Esophagus squamous epithelium (tissue), 5 donors: ENCODE measurements around the gene SGIP1. TPM values are rescaled to one million over a fixed set of nuclear protein-coding genes. Genes with fewer than 3 reads are reported as not detected.
A peak's percentile ranks its signal among the peaks of the same experiment; 100 is the strongest.
"Not testable (repeated sequence)": the region's sequence is repeated elsewhere in the genome, so short reads cannot be mapped to it uniquely, and the experiment has no call there.

Experiments
- DNase-seq: peaks from one replicate; lab custom pipeline; 2025; lab: John Stamatoyannopoulos, UW
- H3K27ac ChIP-seq, 4 donors: fragments of 200-600 bp; sonication (generic); one replicate each; pipeline ENCODE4 v1.5.1; 2016 to 2019; ENCODE audit warnings: mild to moderate bottlenecking in 1 of 4
- H3K27me3 ChIP-seq, 4 donors: fragments of 200-600 bp; sonication (generic); 1 replicate in 3 of 4; 2 replicates in 1 of 4; pipeline versions ENCODE4 v1.5.1 to v1.6.0; 2017 to 2021; ENCODE audit warnings: antibody characterized with exemption in 1 of 4
- H3K36me3 ChIP-seq, 3 donors: fragments of 200-600 bp; sonication (generic); one replicate each; pipeline ENCODE4 v1.5.1; 2016 to 2019
- H3K4me1 ChIP-seq, 3 donors: fragments of 200-600 bp; sonication (generic); one replicate each; pipeline ENCODE4 v1.5.1; 2017 to 2019
- H3K4me3 ChIP-seq, 4 donors: fragments of 200-600 bp; sonication (generic); 1 replicate in 3 of 4; 2 replicates in 1 of 4; pipeline ENCODE4 v1.5.1; 2016 to 2019; ENCODE audit warnings: mild to moderate bottlenecking in 2 of 4, moderate library complexity in 1 of 4
- H3K9me3 ChIP-seq, 3 donors: fragments of 200-600 bp; sonication (generic); one replicate each; pipeline ENCODE4 v1.5.1; 2016 to 2019
- POLR2A ChIP-seq, 4 donors: fragments of 450-650 bp; IDR thresholded peaks; one replicate each; pipeline ENCODE4 v1.6.1; 2017; ENCODE audit warnings: antibody characterized with exemption in 4 of 4, mild to moderate bottlenecking in 4 of 4, moderate library complexity in 3 of 4
- WGBS, 2 donors: methylation state at CpG; one replicate each; pipeline ENCODE4 v1.1.5; 2018; 5-methylcytosine and 5-hydroxymethylcytosine counted together
- intact Hi-C: fragments of 100-400 bp; cut with DNase I; formaldehyde crosslinking; loops from one replicate; pipeline ENCODE4 v1.15.0; 2022
- total RNA-seq, 4 donors: library from RNA; depleted of rRNA; stranded (reverse); fragments of >200 nt; gene quantifications; one replicate each; pipeline ENCODE4 v1.1.0, GENCODE V29; 2016
- TF ChIP-seq, protein P1 (sequence below), 6 experiments: fragments of 450-650 bp in 4 of 6; fragments of 200-600 bp in 2 of 6; sonication (generic) in 2 of 6; IDR thresholded peaks; one replicate each; pipeline ENCODE4 v1.5.1; 2016 to 2019; ENCODE audit warnings: antibody characterized with exemption in 6 of 6, mild to moderate bottlenecking in 4 of 6, moderate library complexity in 4 of 6
- donor health status: DM: yes; HTN: yes; CAD: no.

Gene SGIP1
- total RNA-seq, 4 donors from 2014 or later = 0.35 to 5.2 (median 2.3) TPM; not detected in 1

DNA sequence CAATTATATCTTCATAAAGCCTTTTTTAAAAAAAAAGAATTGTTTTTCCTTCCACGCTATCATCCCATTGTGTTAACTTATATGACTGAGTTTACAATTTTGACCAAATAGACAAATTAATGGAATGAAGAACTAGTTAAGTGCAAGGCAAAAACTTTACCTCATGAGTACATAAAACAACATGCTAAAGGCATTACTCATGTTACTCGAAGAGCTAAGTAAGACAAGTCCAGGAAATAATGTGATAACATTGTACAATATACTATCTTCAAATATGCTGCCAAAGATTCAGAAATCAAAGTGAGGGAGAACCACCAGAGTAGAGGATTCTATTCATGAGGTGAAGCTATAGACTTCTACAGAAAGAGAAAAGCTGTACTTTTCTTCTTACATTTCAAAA is 194.1 kb downstream of the SGIP1 start:
- no peak overlapping the region for H3K4me3 ChIP-seq
- no peak for TF ChIP-seq POLR2A (IDR thresholded peaks at IDR 0.05)
- TF ChIP-seq, protein P1, sequence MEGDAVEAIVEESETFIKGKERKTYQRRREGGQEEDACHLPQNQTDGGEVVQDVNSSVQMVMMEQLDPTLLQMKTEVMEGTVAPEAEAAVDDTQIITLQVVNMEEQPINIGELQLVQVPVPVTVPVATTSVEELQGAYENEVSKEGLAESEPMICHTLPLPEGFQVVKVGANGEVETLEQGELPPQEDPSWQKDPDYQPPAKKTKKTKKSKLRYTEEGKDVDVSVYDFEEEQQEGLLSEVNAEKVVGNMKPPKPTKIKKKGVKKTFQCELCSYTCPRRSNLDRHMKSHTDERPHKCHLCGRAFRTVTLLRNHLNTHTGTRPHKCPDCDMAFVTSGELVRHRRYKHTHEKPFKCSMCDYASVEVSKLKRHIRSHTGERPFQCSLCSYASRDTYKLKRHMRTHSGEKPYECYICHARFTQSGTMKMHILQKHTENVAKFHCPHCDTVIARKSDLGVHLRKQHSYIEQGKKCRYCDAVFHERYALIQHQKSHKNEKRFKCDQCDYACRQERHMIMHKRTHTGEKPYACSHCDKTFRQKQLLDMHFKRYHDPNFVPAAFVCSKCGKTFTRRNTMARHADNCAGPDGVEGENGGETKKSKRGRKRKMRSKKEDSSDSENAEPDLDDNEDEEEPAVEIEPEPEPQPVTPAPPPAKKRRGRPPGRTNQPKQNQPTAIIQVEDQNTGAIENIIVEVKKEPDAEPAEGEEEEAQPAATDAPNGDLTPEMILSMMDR (IDR thresholded peaks at IDR 0.05) = no peak
- WGBS, 2 donors = 63 to 70% methylated on average over 2 of the region's 2 CpGs
- no peaks in the 10 kb centered on the region for H3K4me1 ChIP-seq
- no peak for DNase-seq
- no peaks in the 10 kb centered on the region for H3K9me3 ChIP-seq
- no peaks in the 10 kb centered on the region for H3K36me3 ChIP-seq
- no peak overlapping the region for H3K27ac ChIP-seq
- H3K27me3 ChIP-seq = no peaks in the 10 kb centered on the region
- intact Hi-C loops = no loop called here

GRCh38 chr1:66728716-66729115 is 194.8 kb downstream of the SGIP1 start:
- H3K4me3 ChIP-seq, H3K4me1 ChIP-seq, H3K9me3 ChIP-seq, H3K27me3 ChIP-seq, DNase-seq, intact Hi-C loops, H3K36me3 ChIP-seq: not testable (repeated sequence)
- H3K27ac ChIP-seq = peak overlapping the region in 1 of 4 donors; percentile 13

GRCh38 chr1:66729119-66729518 is 195.2 kb downstream of the SGIP1 start:
- intact Hi-C loops = no loop called here

DNA sequence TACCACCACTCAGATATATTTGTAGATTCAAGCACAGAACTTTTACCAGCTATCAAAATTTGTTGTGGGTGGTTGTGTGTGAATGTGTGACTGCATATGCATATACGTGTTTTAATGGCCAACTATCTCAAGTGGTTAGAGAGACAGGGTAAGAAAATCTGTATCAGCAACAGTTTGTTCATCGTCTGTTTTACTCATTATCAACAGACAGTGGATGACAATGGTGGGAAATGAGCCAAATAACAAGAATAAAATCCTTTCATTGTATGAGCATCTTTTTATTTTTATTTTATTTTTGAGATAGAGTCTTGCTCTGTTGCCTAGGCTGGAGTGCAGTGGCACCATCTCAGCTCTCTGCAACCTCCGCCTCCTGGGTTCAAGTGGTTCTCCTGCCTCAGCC is 195.6 kb downstream of the SGIP1 start:
- no peaks in the 10 kb centered on the region for H3K27me3 ChIP-seq
- no peak for DNase-seq
- H3K4me3 ChIP-seq = no peak overlapping the region
- intact Hi-C loops = no loop called here
- no peak overlapping the region for H3K27ac ChIP-seq
- no peaks in the 10 kb centered on the region for H3K9me3 ChIP-seq
- H3K36me3 ChIP-seq = no peaks in the 10 kb centered on the region
- 62 to 73% methylated on average over 3 of the region's 3 CpGs for WGBS, 2 donors
- no peak for TF ChIP-seq POLR2A (IDR thresholded peaks at IDR 0.05)
- TF ChIP-seq, protein P1 (IDR thresholded peaks at IDR 0.05) = no peak
- H3K4me1 ChIP-seq = no peaks in the 10 kb centered on the region

More at GRCh38 chr1:66729119-66729518, 195.2 kb downstream of the SGIP1 start:
- DNase-seq = no peak
- no peak overlapping the region for H3K4me3 ChIP-seq
- no peaks in the 10 kb centered on the region for H3K4me1 ChIP-seq
- no peaks in the 10 kb centered on the region for H3K27me3 ChIP-seq
- no peaks in the 10 kb centered on the region for H3K9me3 ChIP-seq
- H3K36me3 ChIP-seq = no peaks in the 10 kb centered on the region
- WGBS, 2 donors = 19 to 28% methylated on average over 6 of the region's 6 CpGs
- H3K27ac ChIP-seq = peak overlapping the region in 1 of 4 donors; percentile 13
- no peak for TF ChIP-seq POLR2A (IDR thresholded peaks at IDR 0.05)
- TF ChIP-seq, protein P1 (IDR thresholded peaks at IDR 0.05) = no peak

GRCh38 chr1:66730462-66730861 is 196.5 kb downstream of the SGIP1 start:
- DNase-seq = no peak
- H3K4me3 ChIP-seq = no peak overlapping the region
- H3K27ac ChIP-seq = no peak overlapping the region
- WGBS, 2 donors = 61 to 70% methylated on average over 2 of the region's 2 CpGs
- H3K4me1 ChIP-seq = no peaks in the 10 kb centered on the region
- intact Hi-C loops = no loop called here
- no peaks in the 10 kb centered on the region for H3K36me3 ChIP-seq
- H3K9me3 ChIP-seq = no peaks in the 10 kb centered on the region
- no peaks in the 10 kb centered on the region for H3K27me3 ChIP-seq
- TF ChIP-seq POLR2A (IDR thresholded peaks at IDR 0.05) = no peak
- TF ChIP-seq, protein P1 (IDR thresholded peaks at IDR 0.05) = no peak
